Transverse colon (tissue), 4 donors: ENCODE results near the gene PABPC3.

Experiments
- EP300 ChIP-seq: sonication (generic); formaldehyde crosslinking; IDR thresholded peaks from one replicate; pipeline ENCODE4 v1.6.1; 2017; ENCODE audit warnings: antibody characterized with exemption, low read depth
- POLR2A ChIP-seq: fragments of 450-650 bp; IDR thresholded peaks from one replicate; pipeline ENCODE4 v1.6.1; 2016; ENCODE audit warnings: antibody characterized with exemption, mild to moderate bottlenecking, moderate library complexity
- POLR2AphosphoS5 ChIP-seq, 3 donors: sonication (generic); formaldehyde crosslinking; IDR thresholded peaks; one replicate each; pipeline ENCODE4 v1.6.1; 2016; ENCODE audit warnings: antibody characterized with exemption in 3 of 3
- TF ChIP-seq, protein P1 (sequence below), 5 experiments: fragments of 200-600 bp in 3 of 5; fragments of 450-650 bp in 2 of 5; sonication (generic) in 3 of 5; IDR thresholded peaks; 1 replicate in 2 of 5; 2 replicates in 3 of 5; pipeline ENCODE4 v1.5.1; 2016 to 2017; ENCODE audit warnings: antibody characterized with exemption in 5 of 5, inconsistent platforms in 3 of 5, mild to moderate bottlenecking in 2 of 5, moderate library complexity in 1 of 5

DNA sequence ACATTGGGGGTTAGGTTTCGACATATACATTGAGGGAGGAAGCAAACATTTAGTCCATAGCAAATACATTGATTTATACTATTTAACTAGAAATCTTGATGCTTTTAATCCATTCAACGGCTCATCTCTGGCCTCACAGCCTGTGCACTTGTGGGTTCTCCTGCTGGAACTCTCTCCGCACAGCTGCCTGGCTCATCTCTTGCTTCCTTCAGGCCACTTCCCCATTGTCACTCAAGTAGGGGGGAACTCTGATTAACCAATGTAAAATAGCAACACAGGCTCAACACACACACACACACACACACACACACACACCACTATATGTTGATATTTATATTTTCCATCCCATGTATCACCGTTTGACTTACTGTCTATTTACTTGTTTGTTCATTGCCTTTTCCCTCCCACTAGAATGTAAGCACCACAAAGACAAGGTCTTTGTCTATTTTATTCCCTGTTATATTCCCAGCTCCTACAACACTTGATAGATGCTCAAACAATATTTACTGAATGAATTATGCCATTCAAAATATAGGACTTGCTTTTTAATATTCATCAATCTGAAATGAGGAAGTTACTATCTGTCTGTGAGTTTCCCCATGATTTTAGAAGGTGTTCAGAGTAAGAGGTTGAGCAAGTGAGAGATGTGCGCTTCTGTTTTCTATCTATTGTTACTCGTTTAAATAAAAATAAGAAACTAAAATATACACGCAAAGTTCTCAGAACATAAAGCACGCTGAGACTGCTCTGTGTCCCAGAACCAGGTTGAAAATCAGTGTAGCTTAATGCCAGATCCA lies 29.8 kb upstream of the PABPC3 start:
- TF ChIP-seq, protein P1, sequence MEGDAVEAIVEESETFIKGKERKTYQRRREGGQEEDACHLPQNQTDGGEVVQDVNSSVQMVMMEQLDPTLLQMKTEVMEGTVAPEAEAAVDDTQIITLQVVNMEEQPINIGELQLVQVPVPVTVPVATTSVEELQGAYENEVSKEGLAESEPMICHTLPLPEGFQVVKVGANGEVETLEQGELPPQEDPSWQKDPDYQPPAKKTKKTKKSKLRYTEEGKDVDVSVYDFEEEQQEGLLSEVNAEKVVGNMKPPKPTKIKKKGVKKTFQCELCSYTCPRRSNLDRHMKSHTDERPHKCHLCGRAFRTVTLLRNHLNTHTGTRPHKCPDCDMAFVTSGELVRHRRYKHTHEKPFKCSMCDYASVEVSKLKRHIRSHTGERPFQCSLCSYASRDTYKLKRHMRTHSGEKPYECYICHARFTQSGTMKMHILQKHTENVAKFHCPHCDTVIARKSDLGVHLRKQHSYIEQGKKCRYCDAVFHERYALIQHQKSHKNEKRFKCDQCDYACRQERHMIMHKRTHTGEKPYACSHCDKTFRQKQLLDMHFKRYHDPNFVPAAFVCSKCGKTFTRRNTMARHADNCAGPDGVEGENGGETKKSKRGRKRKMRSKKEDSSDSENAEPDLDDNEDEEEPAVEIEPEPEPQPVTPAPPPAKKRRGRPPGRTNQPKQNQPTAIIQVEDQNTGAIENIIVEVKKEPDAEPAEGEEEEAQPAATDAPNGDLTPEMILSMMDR (IDR thresholded peaks at IDR 0.05) = no peak
- TF ChIP-seq POLR2A (no peak), POLR2AphosphoS5 (IDR thresholded peaks at IDR 0.05) (no peak), EP300 (no peak)
